Left renal cortex interstitium (tissue), 4 donors: Measurements from ENCODE around the gene GALNT7. TPM values are rescaled to one million over a fixed set of nuclear protein-coding genes. Genes with fewer than 3 reads are reported as not detected.
A peak's percentile ranks its signal among the peaks of the same experiment; 100 is the strongest.

ENCODE experiments used
- DNase-seq, 4 donors: peaks; one replicate each; pipeline ENCODE4 v3.0.0-alpha.2; 2013; ENCODE audit warnings: low read depth in 4 of 4, low spot score in 2 of 4, missing footprints in 1 of 4
- polyA plus RNA-seq, 4 donors: library from polyadenylated mRNA; unstranded; fragments of 120-200 nt; gene quantifications; one replicate each; pipeline ENCODE4 v1.2.1, GENCODE V29; 2013; ENCODE audit not compliant: insufficient read length in 4 of 4

The GALNT7 gene
- polyA plus RNA-seq, 4 donors, result 29.3 to 43.7 (median 32.2) TPM

GRCh38 chr4:173227756-173228155 is 59.1 kb downstream of the GALNT7 start:
- no peak for DNase-seq

GRCh38 chr4:173230062-173230461 is 61.5 kb downstream of the GALNT7 start:
- no peak for DNase-seq

GRCh38 chr4:173231916-173232315 is 63.3 kb downstream of the GALNT7 start:
- no peak for DNase-seq

- DNase-seq, result no peak
Measured at GRCh38 chr4:173233857-173234256, 65.2 kb downstream of the GALNT7 start.

GRCh38 chr4:173235050-173235449 is 66.4 kb downstream of the GALNT7 start:
- no peak for DNase-seq

- no peak for DNase-seq
Measured at GRCh38 chr4:173236301-173236700, 67.7 kb downstream of the GALNT7 start.

- DNase-seq, result no peak
Measured at GRCh38 chr4:173237152-173237551, 68.5 kb downstream of the GALNT7 start.

- no peak for DNase-seq
Measured at GRCh38 chr4:173237762-173238161, 69.2 kb downstream of the GALNT7 start.

- no peak for DNase-seq
Measured at GRCh38 chr4:173240696-173241095, 72.1 kb downstream of the GALNT7 start.

- no peak for DNase-seq
Measured at GRCh38 chr4:173242466-173243250, 74.0 kb downstream of the GALNT7 start.

- no peak for DNase-seq
Measured at GRCh38 chr4:173243321-173243720, 74.7 kb downstream of the GALNT7 start.

GRCh38 chr4:173243917-173244658 is 75.5 kb downstream of the GALNT7 start:
- DNase-seq, result no peak

GRCh38 chr4:173245952-173246351 is 77.3 kb downstream of the GALNT7 start:
- no peak for DNase-seq

- no peak for DNase-seq
Measured at GRCh38 chr4:173246719-173247118, 78.1 kb downstream of the GALNT7 start.

- no peak for DNase-seq
Measured at GRCh38 chr4:173247321-173247720, 78.7 kb downstream of the GALNT7 start.

GRCh38 chr4:173248690-173249089 is 80.1 kb downstream of the GALNT7 start:
- DNase-seq, result no peak

GRCh38 chr4:173252024-173252935 is 83.7 kb downstream of the GALNT7 start:
- DNase-seq, result peak in 3 of 4 donors; percentile 45 to 57 (median 55)

- no peak for DNase-seq
Measured at GRCh38 chr4:173253561-173253960, 85.0 kb downstream of the GALNT7 start.

GRCh38 chr4:173254646-173255045 is 86.0 kb downstream of the GALNT7 start:
- no peak for DNase-seq

GRCh38 chr4:173256825-173257224 is 88.2 kb downstream of the GALNT7 start:
- DNase-seq, result no peak
